ENCODE data around the gene AGBL1.
"Not testable (repeated sequence)": the region's sequence is repeated elsewhere in the genome, so short reads cannot be mapped to it uniquely, and the experiment has no call there.

Gene AGBL1

DNA sequence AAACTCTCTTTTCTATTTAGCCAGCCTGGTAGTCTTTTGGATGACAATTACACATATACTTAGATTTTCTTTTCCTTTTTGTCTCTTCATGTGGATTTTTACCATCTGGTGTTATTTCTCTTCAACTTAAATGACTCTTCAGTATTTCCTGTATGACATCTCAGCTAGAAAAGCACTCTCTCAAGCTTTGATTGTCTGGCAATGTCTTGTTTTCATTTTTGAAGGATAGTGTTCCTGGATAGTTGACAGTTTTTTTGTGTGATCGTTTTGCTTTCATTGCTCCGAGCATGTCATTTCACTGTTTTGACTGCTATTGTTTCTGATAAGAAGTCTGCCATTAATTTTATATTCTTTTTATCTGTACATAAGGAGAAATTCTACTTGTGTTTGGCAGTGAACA lies 766.4 kb downstream of the AGBL1 start:
- DNase-seq: no peak

DNA sequence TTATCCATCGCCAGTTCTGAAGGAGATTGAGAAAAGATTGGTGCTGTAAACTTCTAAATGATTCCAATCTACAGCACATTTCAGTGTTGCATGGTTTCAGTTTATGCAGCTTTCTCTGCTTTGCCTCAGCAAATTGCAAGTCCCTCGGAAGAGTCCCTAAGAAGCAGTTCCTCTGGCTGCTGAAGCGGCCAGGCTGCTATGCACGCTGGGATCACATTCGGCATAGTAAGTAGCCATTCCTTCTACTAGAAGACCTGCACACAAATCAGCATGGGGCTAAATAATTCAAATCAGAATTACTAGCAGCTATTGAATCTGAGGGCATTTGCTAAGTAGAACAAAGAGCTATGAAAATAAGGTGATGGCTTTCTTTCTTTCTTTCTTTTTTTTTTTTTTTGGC lies 769.5 kb downstream of the AGBL1 start:
- no peak for DNase-seq

DNA sequence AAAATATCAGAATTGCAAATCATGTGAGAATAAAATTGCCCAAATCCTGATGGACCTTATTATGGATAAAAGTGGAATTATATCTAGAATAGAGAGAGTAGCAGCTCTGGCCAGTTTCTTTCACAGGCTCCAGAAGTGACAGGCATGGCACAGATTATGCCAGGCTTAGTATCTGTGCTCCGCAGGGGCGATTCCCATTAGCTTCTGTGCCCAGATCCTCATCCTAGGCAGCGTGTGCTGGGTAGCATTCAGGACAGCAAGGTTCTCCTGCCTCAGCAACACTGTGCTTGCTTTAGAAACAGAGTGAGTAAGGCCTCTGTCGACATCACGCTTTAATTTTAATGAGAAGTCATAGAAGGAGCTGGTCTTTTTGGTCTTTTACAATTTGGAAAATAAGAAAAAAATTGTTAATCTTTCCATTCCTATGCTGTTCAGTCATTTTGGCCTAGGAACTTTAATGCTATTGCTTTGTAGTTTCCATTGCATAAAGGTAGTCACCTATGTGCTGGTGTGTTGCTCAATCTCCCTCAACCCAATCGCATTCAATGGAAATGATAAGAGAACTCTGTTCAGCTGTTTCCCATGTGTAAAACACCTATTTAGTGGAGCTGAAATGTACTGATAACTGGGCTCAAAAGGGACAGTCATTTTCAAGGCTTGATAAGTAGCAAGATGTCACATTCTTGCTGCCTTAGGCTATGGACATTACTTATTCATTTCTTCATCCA lies 770.1 kb downstream of the AGBL1 start:
- no peak for DNase-seq

DNA sequence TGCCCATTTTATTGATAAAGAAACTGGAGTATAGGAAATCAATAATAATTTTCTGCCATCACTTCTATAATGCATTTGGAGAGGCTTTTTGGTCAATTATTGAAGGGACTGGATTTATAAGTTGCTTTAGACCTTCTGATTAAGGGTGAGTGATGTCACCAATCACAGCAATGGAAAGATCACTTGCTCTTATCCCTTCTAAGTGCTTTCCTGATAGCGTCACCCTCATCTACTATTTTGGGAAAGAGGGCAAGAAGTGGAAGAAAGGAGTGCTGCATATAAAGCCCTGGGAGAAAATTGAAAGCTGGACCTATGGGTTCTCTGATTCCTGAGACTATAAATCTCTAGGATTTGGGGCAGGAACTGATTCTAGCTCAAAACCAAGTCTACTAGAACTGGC lies 771.3 kb downstream of the AGBL1 start:
- DNase-seq: no peak

DNA sequence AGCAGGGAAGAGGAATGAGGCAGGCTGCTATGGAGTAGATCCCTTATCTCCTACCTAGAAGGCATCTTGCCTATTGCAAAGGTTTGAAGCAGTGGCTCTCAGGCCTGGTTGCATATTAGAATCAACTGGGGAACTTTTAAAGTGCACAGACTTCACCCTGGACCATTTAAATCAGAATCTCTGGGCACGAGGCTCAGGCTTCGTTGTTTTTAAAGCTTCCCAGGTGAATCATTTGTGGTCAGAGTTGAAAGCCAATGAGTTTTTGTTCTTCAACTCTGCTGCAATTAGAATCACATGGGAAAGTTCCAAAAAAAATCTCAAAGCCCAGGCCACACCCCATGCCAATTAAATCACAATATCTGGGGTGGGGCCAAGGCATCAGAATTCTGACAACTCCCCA lies 773.1 kb downstream of the AGBL1 start:
- DNase-seq: no peak

DNA sequence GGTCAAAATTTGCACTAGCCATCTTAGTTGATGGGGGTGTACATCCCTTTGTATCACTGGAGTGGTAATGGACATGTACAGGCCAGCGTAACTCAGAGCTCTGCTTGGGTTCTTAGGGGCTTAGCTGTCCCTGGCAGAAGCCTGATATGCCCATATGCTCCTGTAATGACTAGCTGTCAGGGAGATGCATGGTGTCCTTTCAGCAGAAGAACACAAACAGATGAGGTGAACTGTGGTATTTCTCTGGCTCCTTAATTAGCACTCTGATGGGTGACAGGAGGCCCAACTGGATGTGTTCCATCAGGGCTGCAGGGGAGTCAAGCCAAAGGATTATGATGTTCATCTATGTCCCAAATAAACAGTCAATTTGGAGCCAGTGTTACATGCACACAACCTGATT lies 774.5 kb downstream of the AGBL1 start:
- no peak for DNase-seq

DNA sequence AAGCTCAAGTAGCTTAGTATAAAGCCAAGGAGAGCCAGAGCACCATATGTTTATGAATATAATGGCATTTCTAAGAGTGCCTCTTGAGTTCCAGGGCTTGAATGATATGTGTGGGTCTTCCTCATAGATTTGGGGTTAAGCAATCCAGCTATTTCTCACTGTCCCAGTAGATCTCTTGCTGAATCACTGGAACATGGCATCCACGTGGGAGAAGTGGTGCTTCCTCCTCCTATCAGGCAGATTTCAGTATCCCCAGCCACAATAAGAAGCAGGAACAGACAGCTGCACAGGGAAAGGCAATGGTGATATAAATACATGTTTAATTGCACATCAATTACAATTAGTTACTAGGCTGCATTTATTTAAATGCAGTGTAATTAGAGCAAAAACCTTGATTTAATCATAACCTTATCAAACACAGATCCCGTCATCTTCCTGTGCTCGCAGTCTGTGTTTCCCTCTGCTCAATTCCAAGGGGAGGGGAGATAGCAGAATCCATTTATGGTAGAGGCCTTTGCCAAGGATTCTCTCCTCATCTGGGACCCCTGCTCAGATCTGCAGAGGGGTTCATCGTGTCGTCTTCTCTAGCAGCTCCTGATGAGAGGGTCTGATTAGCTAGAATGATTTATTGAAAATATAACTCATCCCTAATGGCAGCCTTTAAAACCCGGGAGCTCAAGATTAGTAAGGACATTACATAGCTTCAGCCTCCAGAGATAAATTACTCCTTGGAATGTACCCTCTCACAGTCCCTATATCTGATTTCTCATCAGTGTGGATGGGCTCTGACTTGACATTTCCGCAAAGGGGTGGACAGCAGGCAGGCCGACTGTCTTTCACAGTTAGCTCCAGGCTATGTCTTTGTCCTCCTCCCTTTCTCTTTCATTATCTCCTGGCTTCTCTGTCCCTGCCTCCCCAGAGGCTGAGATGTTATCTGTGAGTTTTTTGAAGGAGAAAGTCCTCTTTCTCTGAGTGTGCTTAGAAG lies 775.9 kb downstream of the AGBL1 start:
- DNase-seq: no peak

DNA sequence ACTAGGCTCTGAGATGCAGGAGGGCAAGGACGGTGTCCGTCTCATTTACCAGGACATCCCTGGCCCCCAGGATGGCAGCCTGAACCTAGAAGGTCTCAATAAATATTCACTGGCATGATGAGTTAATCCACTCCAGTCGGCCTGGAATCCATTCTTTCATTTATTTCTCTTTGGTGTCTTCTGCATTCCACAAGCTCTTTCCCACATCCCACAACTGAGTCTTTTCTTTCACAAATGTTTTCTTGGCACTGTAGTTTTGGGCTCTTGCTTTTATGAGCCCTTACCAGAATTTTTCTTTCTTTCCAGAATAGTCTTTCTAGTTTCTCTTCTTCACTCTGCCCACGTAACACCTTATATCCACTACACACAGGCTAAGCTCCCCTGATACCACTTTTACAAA lies 778.0 kb downstream of the AGBL1 start:
- no peak for DNase-seq

DNA sequence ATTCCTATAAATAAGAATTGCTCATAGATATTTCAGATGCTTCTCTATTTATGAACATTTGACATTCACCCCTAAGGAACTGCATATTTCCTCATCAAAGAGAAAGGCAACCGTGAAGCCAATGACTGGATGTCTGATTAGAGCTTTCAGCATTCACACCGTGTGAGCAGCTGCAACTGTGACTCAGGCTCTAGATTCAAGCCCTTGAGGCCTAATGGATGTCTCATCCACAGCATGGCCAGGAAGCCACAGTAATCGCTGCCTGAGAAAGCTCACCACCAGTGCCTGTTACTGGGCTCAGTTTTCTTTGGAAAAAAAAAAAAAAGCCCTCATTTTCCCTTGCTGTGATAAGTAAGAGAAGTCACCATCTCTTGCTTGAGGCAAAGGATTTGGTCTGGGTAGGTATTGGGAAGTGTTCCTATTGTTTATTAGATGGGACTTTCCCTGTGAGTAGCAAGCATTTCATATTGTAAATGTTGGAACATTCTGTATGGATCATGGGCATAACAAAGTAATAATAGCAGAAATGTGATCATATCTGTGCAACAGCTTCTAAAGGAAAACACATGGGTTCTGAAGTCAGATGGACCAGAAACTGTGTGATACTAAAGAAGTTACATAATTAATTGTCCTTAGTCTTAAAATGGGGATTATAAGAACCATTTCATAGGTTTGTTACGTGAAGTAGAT lies 783.7 kb downstream of the AGBL1 start:
- DNase-seq: no peak

DNA sequence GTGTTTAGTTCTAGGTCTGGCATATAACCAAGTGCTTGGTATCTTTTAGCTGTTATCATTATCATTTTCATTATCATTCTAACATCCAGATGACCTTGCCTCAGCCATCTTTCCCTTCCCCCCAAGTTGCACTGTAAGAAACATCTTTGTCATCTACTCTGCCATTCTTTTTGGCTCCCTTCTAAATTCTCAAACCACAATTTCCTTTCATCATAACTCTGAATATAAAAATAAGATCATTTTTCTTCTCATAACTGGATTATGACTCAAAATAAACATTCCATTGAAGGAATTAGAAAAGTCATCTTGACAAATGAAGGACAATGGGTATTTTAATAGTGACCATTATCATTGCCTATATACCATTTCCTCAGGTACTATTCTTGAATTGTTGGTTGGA lies 786.2 kb downstream of the AGBL1 start:
- DNase-seq: no peak

DNA sequence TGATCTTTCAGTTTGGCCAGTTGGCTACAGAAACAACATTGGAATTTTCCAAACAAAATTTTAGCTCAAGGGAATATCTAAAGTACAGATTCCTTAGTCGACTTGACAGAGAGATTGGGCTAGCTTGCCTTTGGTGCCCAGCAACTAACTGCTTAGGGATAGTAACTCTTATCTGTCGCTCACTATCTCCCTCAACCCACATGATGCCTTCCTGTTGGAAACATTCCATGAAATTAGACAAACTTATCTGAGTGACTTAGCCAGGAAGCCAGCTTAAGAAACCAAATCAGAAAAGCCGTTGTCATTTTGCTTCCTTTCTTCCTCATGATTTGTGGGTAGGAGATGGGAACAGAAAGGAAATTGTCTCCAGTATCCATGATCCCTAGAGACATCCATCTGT lies 791.2 kb downstream of the AGBL1 start:
- no peak for DNase-seq

DNA sequence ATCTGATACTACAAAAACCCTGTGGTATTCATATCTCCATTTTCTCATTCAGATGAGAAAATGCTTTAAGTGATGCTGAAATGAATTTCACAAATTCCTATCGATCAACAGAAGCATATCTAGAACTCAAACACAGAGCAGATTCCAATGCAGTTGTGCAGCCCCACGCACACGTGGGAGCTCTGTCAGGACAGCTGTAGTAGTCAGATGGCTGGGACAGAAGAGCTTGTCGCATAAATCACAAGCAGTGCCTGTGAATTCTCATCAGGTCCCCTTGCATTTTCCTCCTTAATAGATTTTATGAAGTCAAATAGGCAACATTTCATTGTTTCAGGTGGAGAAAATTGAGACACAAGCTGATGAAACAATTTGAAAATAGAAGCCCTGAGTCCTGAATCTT lies 792.3 kb downstream of the AGBL1 start:
- no peak for DNase-seq

DNA sequence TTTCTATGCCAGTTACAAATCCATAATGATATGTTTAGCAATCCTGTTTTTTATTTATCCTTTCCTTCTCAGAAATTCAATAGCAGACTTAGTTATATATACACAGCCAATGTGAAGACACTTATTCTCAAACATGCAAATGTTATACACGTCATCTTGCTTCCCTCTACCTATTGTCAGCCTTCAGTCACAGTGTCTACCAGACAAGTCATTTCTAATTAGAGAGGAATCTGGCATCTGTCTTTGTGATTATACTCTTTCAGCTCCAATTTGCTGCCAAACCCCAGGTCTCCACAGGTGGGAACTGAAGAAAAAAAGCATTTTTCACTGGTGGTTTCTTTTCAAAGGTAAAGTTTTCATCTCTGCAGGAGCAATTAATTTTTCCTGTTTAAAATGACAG lies 793.1 kb downstream of the AGBL1 start:
- DNase-seq: no peak

DNA sequence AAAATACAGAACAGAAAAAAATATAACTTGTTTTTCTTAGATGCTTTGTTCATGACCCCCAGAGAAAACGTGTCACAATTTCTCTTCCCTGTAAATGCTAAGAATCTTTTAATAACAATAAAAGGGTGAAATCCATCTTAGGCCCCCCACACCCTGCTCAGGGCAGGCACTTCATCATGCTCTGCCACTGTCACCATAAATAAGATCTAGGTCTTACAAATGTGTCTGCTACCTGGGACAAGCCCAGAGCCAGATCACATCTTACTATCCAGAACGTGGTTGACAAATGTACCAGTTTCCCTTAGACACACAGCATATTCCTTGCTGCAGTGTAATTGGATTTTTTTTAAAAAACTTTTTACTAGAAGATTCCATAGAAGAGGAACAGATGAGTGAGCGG lies 795.4 kb downstream of the AGBL1 start:
- DNase-seq: no peak

DNA sequence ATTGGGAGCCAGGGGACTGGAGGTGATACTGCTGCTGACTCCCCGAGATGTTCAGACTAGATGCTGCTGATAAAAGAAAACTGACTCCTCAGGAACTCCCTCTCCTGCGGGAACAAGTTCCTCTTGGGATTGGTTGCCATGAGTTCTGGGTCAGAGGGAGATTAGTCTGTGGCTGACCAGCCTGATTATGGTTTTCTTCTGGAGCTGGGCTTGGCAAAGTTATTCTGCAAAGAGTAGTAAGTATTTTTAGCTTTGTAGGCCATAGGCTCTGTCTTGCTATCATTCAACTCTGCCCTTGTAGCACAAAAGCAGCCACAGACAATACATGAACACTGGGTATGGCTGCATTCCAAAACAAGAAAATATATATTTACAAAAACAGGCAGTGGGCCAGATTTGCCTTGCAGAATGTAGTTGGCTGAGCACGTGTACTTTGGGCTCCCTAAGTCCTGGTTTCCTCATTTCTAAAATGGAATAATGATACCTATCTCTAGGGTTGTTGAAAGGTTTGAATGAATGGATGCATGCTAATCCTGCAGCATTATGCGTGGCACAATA lies 796.8 kb downstream of the AGBL1 start:
- DNase-seq: no peak

DNA sequence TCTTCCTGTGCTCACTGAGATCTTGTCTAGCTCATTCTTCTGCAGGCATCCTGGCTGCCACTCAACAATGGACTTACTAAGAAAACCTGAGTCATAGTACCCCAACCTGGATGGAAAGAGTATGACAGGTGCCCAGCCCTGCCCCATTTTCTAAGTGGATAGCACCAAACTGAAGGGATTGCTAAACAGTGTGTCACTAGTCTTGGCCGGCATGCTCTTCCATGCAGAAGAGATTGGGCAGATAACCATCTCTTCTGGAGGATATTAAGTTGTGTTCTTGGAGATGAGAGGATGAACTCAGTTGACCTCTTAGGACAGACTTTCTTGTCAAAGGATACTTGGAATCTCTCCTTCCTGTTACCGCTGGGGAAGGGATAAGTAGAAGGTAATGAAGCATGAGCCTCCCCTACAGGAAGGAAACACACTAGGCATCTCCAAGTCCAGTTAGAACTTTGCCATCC lies 797.5 kb downstream of the AGBL1 start:
- no peak for DNase-seq

DNA sequence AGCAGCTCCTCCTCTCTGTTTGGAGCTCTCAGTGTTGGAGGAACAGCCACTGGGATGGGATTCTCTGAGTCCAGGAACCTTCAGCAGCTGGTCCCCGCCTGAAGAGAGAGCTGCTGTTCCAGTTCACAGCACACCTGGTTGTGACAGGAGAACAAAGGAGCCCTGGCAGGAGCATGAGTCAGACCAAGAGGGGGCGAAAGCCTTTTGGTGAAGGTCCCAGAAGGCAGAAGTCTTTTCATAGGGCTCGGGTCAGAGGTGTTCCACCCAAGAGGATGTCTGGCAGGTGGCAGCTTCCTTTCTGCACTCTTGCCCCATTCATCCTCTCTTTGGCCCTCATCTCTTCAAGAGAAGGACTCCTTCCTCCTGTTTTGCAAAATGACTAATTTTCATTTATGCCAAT lies 799.2 kb downstream of the AGBL1 start:
- not testable (repeated sequence) for DNase-seq

DNA sequence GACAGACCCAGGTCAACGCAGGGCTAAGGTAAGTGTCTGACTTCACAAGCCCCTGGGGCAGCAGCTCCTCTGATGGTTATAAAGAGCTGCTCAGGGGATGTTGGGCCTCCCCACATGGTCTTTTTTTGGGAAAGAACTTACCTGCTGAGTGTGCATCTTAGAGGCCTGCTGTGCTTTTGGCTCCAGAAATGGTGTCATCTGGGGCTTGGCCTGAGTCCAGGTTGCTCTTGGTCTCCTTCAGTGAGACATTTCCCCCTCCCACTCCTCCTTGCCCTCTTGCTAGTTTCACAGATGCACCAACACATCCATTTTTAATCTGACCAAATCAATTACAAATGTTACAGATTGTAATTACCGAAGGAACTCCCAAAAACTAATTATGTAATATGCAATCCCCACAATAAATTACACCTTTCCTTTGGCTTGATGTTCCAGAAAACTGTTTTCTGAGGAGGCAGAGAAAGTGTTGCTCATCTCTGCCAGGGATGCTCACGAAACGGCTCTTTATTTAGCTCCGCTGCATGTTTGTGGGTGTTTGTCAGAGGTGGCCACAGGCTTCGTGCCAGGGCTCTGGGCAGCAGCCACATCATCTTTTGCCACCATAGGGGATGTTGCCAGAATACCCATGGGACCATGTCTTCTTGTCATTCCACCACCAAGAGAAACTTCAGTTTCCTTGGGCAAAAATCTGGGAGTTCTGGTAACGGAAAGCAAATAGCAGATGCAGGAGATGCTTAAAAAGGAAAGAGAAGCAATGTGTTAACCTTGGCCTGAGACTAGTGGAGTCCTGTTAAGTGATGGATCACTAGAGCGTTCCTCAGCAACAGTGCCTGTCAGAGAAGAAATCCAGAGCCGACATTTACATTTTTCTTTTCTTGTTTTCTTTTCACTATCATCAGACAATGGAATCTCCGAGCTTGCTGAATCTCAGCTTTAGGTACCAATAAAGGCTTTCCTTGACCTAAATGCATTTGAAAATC lies 799.9 kb downstream of the AGBL1 start:
- no peak for DNase-seq

DNA sequence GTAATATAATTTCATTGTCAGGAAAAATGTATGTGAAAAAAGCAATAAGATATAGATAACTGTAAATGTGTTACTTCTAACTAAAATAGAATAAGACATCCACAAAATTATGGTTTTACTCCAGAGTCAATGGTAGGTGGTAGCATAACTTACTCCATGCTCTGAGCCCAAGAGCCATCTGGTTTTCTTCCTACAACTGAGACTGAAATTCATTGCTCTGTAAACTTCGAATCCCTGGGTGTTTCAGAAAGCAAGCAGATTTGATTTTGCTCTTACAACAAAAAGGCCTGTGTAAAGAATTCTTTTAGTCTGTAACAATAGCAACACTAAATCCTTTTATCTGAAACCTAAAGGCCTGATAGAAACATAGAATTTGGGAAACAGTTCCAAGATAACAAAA lies 805.9 kb downstream of the AGBL1 start:
- no peak for DNase-seq

DNA sequence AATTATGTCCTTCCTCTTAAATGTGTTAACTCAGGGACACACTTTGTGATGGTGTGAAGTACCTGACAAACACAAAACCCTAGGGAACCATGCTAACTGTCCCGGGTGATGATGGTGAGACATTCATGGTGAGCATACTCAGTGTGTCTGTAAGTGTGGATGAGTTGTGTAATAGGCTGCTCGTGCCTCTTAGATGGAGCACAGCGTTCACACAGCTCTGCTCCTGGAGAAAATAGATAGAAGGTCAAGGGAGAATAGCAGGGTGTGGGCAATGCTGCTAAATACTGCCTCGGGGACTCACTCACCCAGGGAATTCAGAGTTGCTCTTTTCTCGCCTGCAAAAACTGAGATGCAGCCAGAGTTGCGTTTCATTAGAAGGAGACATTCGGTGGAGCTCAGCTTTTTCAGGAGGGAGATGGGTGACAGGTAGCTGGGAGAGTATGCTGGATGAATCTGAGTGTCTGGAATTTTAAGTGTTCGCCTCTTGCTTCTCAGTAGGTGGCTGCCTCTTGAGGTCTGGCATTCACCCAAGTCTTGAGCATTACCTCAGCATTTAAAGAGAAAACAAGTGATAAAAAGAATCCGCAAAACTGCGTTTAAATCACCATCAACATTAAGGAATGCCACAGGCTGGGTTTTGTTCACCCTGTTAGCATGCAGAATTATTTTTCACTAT lies 813.2 kb downstream of the AGBL1 start:
- no peak for DNase-seq

DNA sequence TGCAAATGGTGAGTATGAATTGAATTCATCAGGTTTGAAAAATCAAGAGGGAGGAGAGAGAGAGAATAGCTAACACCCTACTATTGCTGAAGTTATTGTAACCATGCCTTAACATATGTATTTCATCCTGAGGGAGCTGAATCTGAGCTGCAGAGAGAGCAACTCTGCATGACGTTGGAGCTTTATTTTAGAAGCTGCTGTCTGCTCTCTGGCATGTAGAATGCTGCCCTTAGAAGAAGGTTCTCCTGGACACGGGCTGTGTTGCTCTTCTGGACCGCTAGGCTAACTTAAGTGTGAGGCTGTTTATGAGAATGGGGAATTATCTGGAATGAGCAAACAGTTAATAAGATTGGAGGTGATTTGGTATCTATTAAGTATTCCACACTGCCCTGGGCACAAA lies 814.6 kb downstream of the AGBL1 start:
- no peak for DNase-seq
